ENCODE results near the gene TTC1.

TTC1 gene

GRCh38 chr5:160064995-160065614, 56.2 kb downstream of the TTC1 start:
- TF ChIP-seq, protein P1, sequence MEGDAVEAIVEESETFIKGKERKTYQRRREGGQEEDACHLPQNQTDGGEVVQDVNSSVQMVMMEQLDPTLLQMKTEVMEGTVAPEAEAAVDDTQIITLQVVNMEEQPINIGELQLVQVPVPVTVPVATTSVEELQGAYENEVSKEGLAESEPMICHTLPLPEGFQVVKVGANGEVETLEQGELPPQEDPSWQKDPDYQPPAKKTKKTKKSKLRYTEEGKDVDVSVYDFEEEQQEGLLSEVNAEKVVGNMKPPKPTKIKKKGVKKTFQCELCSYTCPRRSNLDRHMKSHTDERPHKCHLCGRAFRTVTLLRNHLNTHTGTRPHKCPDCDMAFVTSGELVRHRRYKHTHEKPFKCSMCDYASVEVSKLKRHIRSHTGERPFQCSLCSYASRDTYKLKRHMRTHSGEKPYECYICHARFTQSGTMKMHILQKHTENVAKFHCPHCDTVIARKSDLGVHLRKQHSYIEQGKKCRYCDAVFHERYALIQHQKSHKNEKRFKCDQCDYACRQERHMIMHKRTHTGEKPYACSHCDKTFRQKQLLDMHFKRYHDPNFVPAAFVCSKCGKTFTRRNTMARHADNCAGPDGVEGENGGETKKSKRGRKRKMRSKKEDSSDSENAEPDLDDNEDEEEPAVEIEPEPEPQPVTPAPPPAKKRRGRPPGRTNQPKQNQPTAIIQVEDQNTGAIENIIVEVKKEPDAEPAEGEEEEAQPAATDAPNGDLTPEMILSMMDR (IDR thresholded peaks at IDR 0.05), result no peak

- TF ChIP-seq, protein P1 (IDR thresholded peaks at IDR 0.05), result no peak
Measured at GRCh38 chr5:160071516-160071915, 62.6 kb downstream of the TTC1 start.

- TF ChIP-seq, protein P1 (IDR thresholded peaks at IDR 0.05), result no peak
Measured at GRCh38 chr5:160071916-160072315, 63.0 kb downstream of the TTC1 start.

- TF ChIP-seq, protein P1 (IDR thresholded peaks at IDR 0.05), result no peak
Measured at GRCh38 chr5:160075073-160075472, 66.1 kb downstream of the TTC1 start.

DNA sequence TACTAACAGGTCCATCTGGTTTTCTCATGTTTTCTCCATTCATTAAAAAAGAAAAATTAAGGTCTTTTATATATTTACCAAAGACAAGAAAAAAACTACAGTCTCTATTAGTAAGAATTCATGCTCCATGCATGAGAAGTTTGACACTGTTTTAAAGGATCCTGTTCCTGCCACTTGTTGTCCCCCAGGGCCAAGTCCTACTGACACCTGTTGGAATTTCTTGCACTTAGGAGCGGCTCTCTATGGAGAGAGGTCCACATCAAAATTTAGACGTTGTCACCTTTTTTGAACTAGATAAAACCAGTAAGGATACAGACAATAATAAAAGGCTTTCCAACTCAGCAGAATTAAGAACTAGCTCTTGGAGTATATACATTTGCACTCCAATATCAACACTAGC, 68.1 kb downstream of the TTC1 start:
- TF ChIP-seq, protein P1 (IDR thresholded peaks at IDR 0.05), result no peak

DNA sequence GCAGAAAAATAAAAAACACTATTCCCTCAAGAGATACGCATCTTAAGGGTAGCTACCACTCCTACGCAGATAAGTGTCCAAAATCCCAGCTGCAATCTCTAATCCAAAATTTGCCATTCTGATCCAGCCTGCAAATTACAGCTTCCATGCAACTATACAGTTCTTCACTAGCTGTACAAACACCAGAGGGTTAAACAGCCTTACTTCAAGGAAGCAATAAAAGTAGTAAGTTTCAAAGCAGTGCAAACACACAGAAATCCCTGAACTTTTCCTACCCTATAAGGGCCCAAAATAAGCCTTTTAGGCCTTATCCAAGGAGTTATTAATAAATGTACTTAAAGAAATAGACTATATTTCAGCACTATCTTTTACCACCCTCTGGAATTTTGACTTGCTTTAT, 70.8 kb downstream of the TTC1 start:
- TF ChIP-seq, protein P1 (IDR thresholded peaks at IDR 0.05), result no peak

GRCh38 chr5:160081495-160081894, 72.6 kb downstream of the TTC1 start:
- TF ChIP-seq, protein P1 (IDR thresholded peaks at IDR 0.05), result no peak

Measured in LNCAP (cell line).